Cerebellar cortex (tissue), 1 donor: ENCODE data around the gene ACOT7.

ENCODE experiments used
- DNase-seq: peaks from one replicate; pipeline ENCODE4 v3.0.0-alpha.2; 2015; ENCODE audit warnings: low spot score

The ACOT7 gene

GRCh38 chr1:6248932-6249738 is 144.4 kb downstream of the ACOT7 start:
- no peak for DNase-seq

GRCh38 chr1:6248161-6248776 is 145.3 kb downstream of the ACOT7 start:
- no peak for DNase-seq

- no peak for DNase-seq
Observed at GRCh38 chr1:6247651-6248050, 145.9 kb downstream of the ACOT7 start.

- DNase-seq = peak; percentile 85
Observed at GRCh38 chr1:6246497-6247467, 146.8 kb downstream of the ACOT7 start.

GRCh38 chr1:6245869-6246496 is 147.6 kb downstream of the ACOT7 start:
- DNase-seq = peak; percentile 61

- peak; percentile 58 for DNase-seq
Observed at GRCh38 chr1:6245086-6245868, 148.3 kb downstream of the ACOT7 start.

GRCh38 chr1:6244401-6245049 is 149.0 kb downstream of the ACOT7 start:
- DNase-seq = no peak

- DNase-seq = no peak
Observed at GRCh38 chr1:6243993-6244392, 149.6 kb downstream of the ACOT7 start, which contains the start of gene HES3. HES3 (plus strand) TSS chr1:6244179; CDS start chr1:6244366, 187 bp downstream.

- DNase-seq = no peak
Observed at GRCh38 chr1:6243053-6243834, 150.3 kb downstream of the ACOT7 start.

GRCh38 chr1:6241887-6242740 is 151.5 kb downstream of the ACOT7 start:
- DNase-seq = no peak

- no peak for DNase-seq
Observed at GRCh38 chr1:6241107-6241886, 152.3 kb downstream of the ACOT7 start.

- no peak for DNase-seq
Observed at GRCh38 chr1:6239950-6240768, 153.4 kb downstream of the ACOT7 start.

GRCh38 chr1:6239213-6239752 is 154.3 kb downstream of the ACOT7 start:
- DNase-seq = no peak

- no peak for DNase-seq
Observed at GRCh38 chr1:6237093-6237492, 156.5 kb downstream of the ACOT7 start.

GRCh38 chr1:6235296-6235677 is 158.3 kb downstream of the ACOT7 start:
- no peak for DNase-seq

- DNase-seq = no peak
Observed at GRCh38 chr1:6234502-6235295, 158.9 kb downstream of the ACOT7 start.
